Measurements from ENCODE around the gene CNN1.

CNN1 gene

GRCh38 chr19:11574689-11575088 is 36.0 kb downstream of the CNN1 start:
- H3K79me2 ChIP-seq (ENCODE audit: insufficient read depth, low read length), result no peaks in the 10 kb centered on the region
- H2AFZ ChIP-seq (ENCODE audit: low read length), result no peak overlapping the region
- no peak overlapping the region for H3K4me3 ChIP-seq (ENCODE audit: low read length, poor library complexity, severe bottlenecking)
- no peaks in the 10 kb centered on the region for H3K9me3 ChIP-seq (ENCODE audit: insufficient read depth, low read depth, low read length)
- no peak overlapping the region for H3K9ac ChIP-seq (ENCODE audit: low read depth, low read length, poor library complexity, severe bottlenecking)
- no peak overlapping the region for H3K4me2 ChIP-seq (ENCODE audit: low read depth, low read length, poor library complexity, severe bottlenecking)
- no peaks in the 10 kb centered on the region for H3K27me3 ChIP-seq (ENCODE audit: insufficient read depth, low read length, poor library complexity, severe bottlenecking)
- no peaks in the 10 kb centered on the region for H4K20me1 ChIP-seq (ENCODE audit: insufficient read depth, low read length, poor library complexity, severe bottlenecking)
- H3K4me1 ChIP-seq (ENCODE audit: insufficient read depth, low read length, poor library complexity, severe bottlenecking), result peaks cover 3% of the 10 kb centered on the region
- TF ChIP-seq EZH2phosphoT487 (IDR thresholded peaks at IDR 0.05; ENCODE audit: borderline replicate concordance) (no peak), CTCF (conservative IDR thresholded peaks at IDR 0.05; ENCODE audit: low read length) (no peak)
- no peaks in the 10 kb centered on the region for H3K36me3 ChIP-seq (ENCODE audit: insufficient read depth, low read length)
- no peaks in the 10 kb centered on the region for H3F3A ChIP-seq (ENCODE audit: low read depth)
- no peaks in the 10 kb centered on the region for H3K9me2 ChIP-seq (replicated peaks; ENCODE audit: low read depth, low read length)

- Histone ChIP-seq H2AFZ (ENCODE audit: low read length) (no peak overlapping the region), H3K9me3 (ENCODE audit: insufficient read depth, low read depth, low read length) (no peaks in the 10 kb centered on the region), H3K4me3 (ENCODE audit: low read length, poor library complexity, severe bottlenecking) (no peak overlapping the region), H3K9ac (ENCODE audit: low read depth, low read length, poor library complexity, severe bottlenecking) (no peak overlapping the region), H3K36me3 (ENCODE audit: insufficient read depth, low read length) (no peaks in the 10 kb centered on the region), H4K20me1 (ENCODE audit: insufficient read depth, low read length, poor library complexity, severe bottlenecking) (no peaks in the 10 kb centered on the region), H3K27me3 (ENCODE audit: insufficient read depth, low read length, poor library complexity, severe bottlenecking) (no peaks in the 10 kb centered on the region), H3K4me1 (ENCODE audit: insufficient read depth, low read length, poor library complexity, severe bottlenecking) (no peaks in the 10 kb centered on the region), H3F3A (ENCODE audit: low read depth) (no peaks in the 10 kb centered on the region), H3K4me2 (ENCODE audit: low read depth, low read length, poor library complexity, severe bottlenecking) (no peak overlapping the region), H3K79me2 (ENCODE audit: insufficient read depth, low read length) (no peaks in the 10 kb centered on the region), H3K9me2 (replicated peaks; ENCODE audit: low read depth, low read length) (no peaks in the 10 kb centered on the region)
- TF ChIP-seq CTCF (conservative IDR thresholded peaks at IDR 0.05; ENCODE audit: low read length) (no peak), EZH2phosphoT487 (IDR thresholded peaks at IDR 0.05; ENCODE audit: borderline replicate concordance) (no peak)
These were observed 37.6 kb downstream of the CNN1 start for GRCh38 chr19:11576227-11576626.

- Histone ChIP-seq H3K4me2 (ENCODE audit: low read depth, low read length, poor library complexity, severe bottlenecking) (no peak within 1 kb of the TSS), H3K4me1 (ENCODE audit: insufficient read depth, low read length, poor library complexity, severe bottlenecking) (no peaks in the 10 kb centered on the region), H3K36me3 (ENCODE audit: insufficient read depth, low read length) (no peaks in the 10 kb centered on the region), H3K9ac (ENCODE audit: low read depth, low read length, poor library complexity, severe bottlenecking) (no peak within 1 kb of the TSS), H3F3A (ENCODE audit: low read depth) (no peaks in the 10 kb centered on the region), H3K79me2 (ENCODE audit: insufficient read depth, low read length) (no peaks in the 10 kb centered on the region), H4K20me1 (ENCODE audit: insufficient read depth, low read length, poor library complexity, severe bottlenecking) (no peaks in the 10 kb centered on the region), H2AFZ (ENCODE audit: low read length) (no peak within 1 kb of the TSS; the same call in 1 of the 2 replicates), H3K4me3 (ENCODE audit: low read length, poor library complexity, severe bottlenecking) (no peak within 1 kb of the TSS), H3K9me3 (ENCODE audit: insufficient read depth, low read depth, low read length) (no peaks in the 10 kb centered on the region), H3K9me2 (replicated peaks; ENCODE audit: low read depth, low read length) (no peaks in the 10 kb centered on the region), H3K27me3 (ENCODE audit: insufficient read depth, low read length, poor library complexity, severe bottlenecking) (no peaks in the 10 kb centered on the region)
- TF ChIP-seq EZH2phosphoT487 (IDR thresholded peaks at IDR 0.05; ENCODE audit: borderline replicate concordance) (no peak), CTCF (conservative IDR thresholded peaks at IDR 0.05; ENCODE audit: low read length) (no peak)
These were observed 39.0 kb downstream of the CNN1 start, which contains the start of gene ACP5 for GRCh38 chr19:11577451-11578257. ACP5 (minus strand) TSS chr19:11577645; CDS start chr19:11577317, 328 bp downstream.

Measured in Loucy (cell line).